HCT116 (cell line): ENCODE results near the gene PPIP5K2. TPM values are rescaled to one million over a fixed set of nuclear protein-coding genes. Genes with fewer than 3 reads are reported as not detected.
A peak's percentile ranks its signal among the peaks of the same experiment; 100 is the strongest.

Source experiments
- ATAC-seq: fragments of 200-7000 bp; cut with Tn5 transposase; 2 replicates; pipeline ENCODE4 v1.9.1; 2020; ENCODE audit warnings: mild to moderate bottlenecking, moderate library complexity
- BruUV-seq: library from RNA; stranded (reverse); fragments of 400-500 nt; replicated peaks from 2 replicates; lab custom pipeline; 2021; lab: Mats Ljungman, UMichigan
- CTCF ChIA-PET: fragments of 300-600 bp; sonication (Branson Sonifier 250); formaldehyde crosslinking; loops from one replicate; lab custom pipeline; 2021; ENCODE audit warnings: antibody characterized with exemption; lab: Charles Lee
- POLR2A ChIA-PET: fragments of 300-600, 350-600 bp; sonication (Branson Sonifier 250); formaldehyde crosslinking; loops from one replicate; lab custom pipeline; 2021; ENCODE audit warnings: antibody characterized with exemption; lab: Charles Lee
- RAD21 ChIA-PET, 2 experiments: fragments of 300-600 bp; sonication (Branson Sonifier 250); formaldehyde crosslinking; loops; one replicate each; lab custom pipeline; 2023; ENCODE audit warnings: low total read pairs in 2 of 2; ENCODE audit not compliant: uncharacterized antibody in 2 of 2, unreplicated experiment in 2 of 2, low non-redundant PET in 1 of 2; lab: Charles Lee
- DNase-seq: peaks from one replicate; pipeline ENCODE4 v3.0.0-alpha.2; 2010; ENCODE audit warnings: low read depth, low spot score
- H2AFZ ChIP-seq: fragments of 200-600 bp; shearing (Covaris generic), sonication (generic); 2 replicates; pipeline ENCODE4 v1.6.1; 2017; ENCODE audit warnings: low read depth, mixed run types, mixed read lengths, antibody characterized with exemption, low read length; ENCODE audit not compliant: poor library complexity, severe bottlenecking
- H3K27ac ChIP-seq: 2 replicates; pipeline ENCODE4 v1.5.1; 2012; ENCODE audit warnings: low read depth, low read length
- H3K27me3 ChIP-seq: fragments of 200-600 bp; sonication (generic); 2 replicates; pipeline ENCODE4 v1.6.1; 2016; ENCODE audit warnings: mixed run types, low read length, mixed read lengths; ENCODE audit not compliant: insufficient read depth
- H3K36me3 ChIP-seq, 2 experiments: fragments of 200-500 bp in 1 of 2; fragments of 200-600 bp in 1 of 2; sonication (Bioruptor generic) in 1 of 2; sonication (generic) in 1 of 2; 2 replicates each; pipeline versions ENCODE4 v1.5.1 to v1.6.1; 2014 to 2016; ENCODE audit warnings: low read length in 2 of 2, inconsistent platforms in 1 of 2, mixed read lengths in 1 of 2, mixed run types in 1 of 2; ENCODE audit not compliant: insufficient read depth in 2 of 2, control insufficient read depth in 1 of 2
- H3K4me1 ChIP-seq, 2 experiments: fragments of 200-600 bp in 1 of 2; sonication (generic) in 1 of 2; 2 replicates each; pipeline versions ENCODE4 v1.5.1 to v1.6.1; 2012 to 2017; ENCODE audit warnings: low read length in 2 of 2, inconsistent platforms in 1 of 2, mild to moderate bottlenecking in 1 of 2, mixed read lengths in 1 of 2, mixed run types in 1 of 2, moderate library complexity in 1 of 2; ENCODE audit not compliant: insufficient read depth in 2 of 2, control insufficient read depth in 1 of 2
- H3K4me2 ChIP-seq: fragments of 200-600 bp; sonication (generic); 2 replicates; pipeline ENCODE4 v1.6.1; 2017; ENCODE audit warnings: mixed run types, low read length, mixed read lengths
- H3K4me3 ChIP-seq, 2 experiments: fragments of 200-600 bp in 1 of 2; sonication (generic) in 1 of 2; replicated peaks in 1 of 2; 2 replicates each; pipeline ENCODE4 v1.5.1; 2011 to 2016; ENCODE audit warnings: low read length in 2 of 2, control low read depth in 1 of 2, low read depth in 1 of 2, mild to moderate bottlenecking in 1 of 2, mixed read lengths in 1 of 2, mixed run types in 1 of 2
- H3K79me2 ChIP-seq: fragments of 200-600 bp; sonication (generic); 2 replicates; pipeline ENCODE4 v1.6.1; 2017; ENCODE audit warnings: mild to moderate bottlenecking, mixed run types, low read length, moderate library complexity, mixed read lengths; ENCODE audit not compliant: insufficient read depth
- H3K9ac ChIP-seq: fragments of 200-600 bp; sonication (generic); 2 replicates; pipeline ENCODE4 v1.6.1; 2016; ENCODE audit warnings: low read length, mixed read lengths
- H3K9me2 ChIP-seq: fragments of 200-600 bp; sonication (generic), shearing (Covaris generic); 2 replicates; pipeline ENCODE4 v1.6.1; 2017; ENCODE audit warnings: mixed run types, mild to moderate bottlenecking, moderate library complexity; ENCODE audit not compliant: insufficient read depth
- H3K9me3 ChIP-seq, 2 experiments: fragments of 200-500 bp in 1 of 2; fragments of 200-600 bp in 1 of 2; sonication (Bioruptor generic) in 1 of 2; sonication (generic) in 1 of 2; 2 replicates each; pipeline ENCODE4 v1.6.1; 2014 to 2017; ENCODE audit warnings: low read length in 2 of 2, mixed read lengths in 2 of 2, inconsistent platforms in 1 of 2, low read depth in 1 of 2, mild to moderate bottlenecking in 1 of 2, mixed run types in 1 of 2, moderate library complexity in 1 of 2; ENCODE audit not compliant: control insufficient read depth in 1 of 2, insufficient read depth in 1 of 2
- H4K20me1 ChIP-seq: fragments of 200-600 bp; sonication (generic), shearing (Covaris generic); 2 replicates; pipeline ENCODE4 v1.6.1; 2017; ENCODE audit warnings: mixed run types, mild to moderate bottlenecking, moderate library complexity; ENCODE audit not compliant: insufficient read depth
- CBX3 ChIP-seq: IDR thresholded peaks from 2 replicates; pipeline ENCODE4 v1.6.1; 2012; ENCODE audit warnings: low read depth
- CEBPB ChIP-seq: IDR thresholded peaks from 2 replicates; pipeline ENCODE4 v1.6.1; 2012; ENCODE audit warnings: low read depth
- CTCF ChIP-seq, 3 experiments: fragments of 200-600 bp in 1 of 3; sonication (generic) in 1 of 3; IDR thresholded peaks in 2 of 3; conservative IDR thresholded peaks in 1 of 3; 2 replicates each; pipeline ENCODE4 v1.5.1; 2012 to 2017; ENCODE audit warnings: low read depth in 2 of 3, low read length in 2 of 3, antibody characterized with exemption in 1 of 3, borderline replicate concordance in 1 of 3, control low read depth in 1 of 3, mild to moderate bottlenecking in 1 of 3, mixed read lengths in 1 of 3, mixed run types in 1 of 3, moderate library complexity in 1 of 3; ENCODE audit not compliant: insufficient read depth in 1 of 3
- ELF1 ChIP-seq: IDR thresholded peaks from 2 replicates; pipeline ENCODE4 v1.6.1; 2012; ENCODE audit warnings: low read depth, borderline replicate concordance
- EZH2 ChIP-seq: fragments of 200-600 bp; sonication (generic); IDR thresholded peaks from 2 replicates; pipeline ENCODE4 v1.6.1; 2017; ENCODE audit warnings: antibody characterized with exemption, mixed run types
- FOSL1 ChIP-seq: IDR thresholded peaks from 2 replicates; pipeline ENCODE4 v1.6.1; 2012; ENCODE audit warnings: low read depth
- JUND ChIP-seq: IDR thresholded peaks from 2 replicates; pipeline ENCODE4 v1.6.1; 2012
- POLR2A ChIP-seq: IDR thresholded peaks from 2 replicates; pipeline ENCODE4 v1.7.0; 2011; ENCODE audit warnings: borderline replicate concordance; ENCODE audit not compliant: insufficient read depth, insufficient read length; ENCODE audit errors: extremely low read depth
- POLR2AphosphoS5 ChIP-seq: IDR thresholded peaks from 2 replicates; pipeline ENCODE4 v1.6.1; 2011; ENCODE audit warnings: mild to moderate bottlenecking, low read depth, low read length, moderate library complexity
- RAD21 ChIP-seq: IDR thresholded peaks from 2 replicates; pipeline ENCODE4 v1.6.1; 2012; ENCODE audit warnings: low read depth, mild to moderate bottlenecking
- SP1 ChIP-seq: IDR thresholded peaks from 2 replicates; pipeline ENCODE4 v1.6.1; 2012; ENCODE audit warnings: low read depth
- YY1 ChIP-seq: IDR thresholded peaks from 2 replicates; pipeline ENCODE4 v1.6.1; 2011; ENCODE audit warnings: low read length, low read depth, moderate library complexity, mild to moderate bottlenecking; ENCODE audit not compliant: insufficient replicate concordance; ENCODE audit errors: extremely low read depth
- ZNF274 ChIP-seq: fragments of 200-500 bp; sonication (Bioruptor generic); IDR thresholded peaks from 2 replicates; pipeline ENCODE4 v1.6.1; 2014; ENCODE audit warnings: mild to moderate bottlenecking, low read depth, low read length, inconsistent platforms
- intact Hi-C: fragments of 100-400 bp; cut with micrococcal nuclease; formaldehyde crosslinking; loops from 2 replicates; pipeline ENCODE4 v1.10.0; 2022
- total RNA-seq: library from RNA; stranded (reverse); gene quantifications from one replicate; pipeline ENCODE4 v1.2.1, GENCODE V29; 2021; ENCODE audit not compliant: unreplicated experiment
- TF ChIP-seq, protein P1 (sequence below): IDR thresholded peaks from 2 replicates; pipeline ENCODE4 v1.6.1; 2012
- TF ChIP-seq, protein P2 (sequence below): IDR thresholded peaks from 2 replicates; pipeline ENCODE4 v1.6.1; 2011; ENCODE audit warnings: mild to moderate bottlenecking, low read length, moderate library complexity; ENCODE audit not compliant: insufficient replicate concordance; ENCODE audit errors: extremely low read depth
- TF ChIP-seq, protein P3 (sequence below): IDR thresholded peaks from 2 replicates; pipeline ENCODE4 v1.6.1; 2012; ENCODE audit warnings: low read depth

PPIP5K2 gene
- total RNA-seq, 1 experiment from 2014 or later: 45.8 TPM

DNA sequence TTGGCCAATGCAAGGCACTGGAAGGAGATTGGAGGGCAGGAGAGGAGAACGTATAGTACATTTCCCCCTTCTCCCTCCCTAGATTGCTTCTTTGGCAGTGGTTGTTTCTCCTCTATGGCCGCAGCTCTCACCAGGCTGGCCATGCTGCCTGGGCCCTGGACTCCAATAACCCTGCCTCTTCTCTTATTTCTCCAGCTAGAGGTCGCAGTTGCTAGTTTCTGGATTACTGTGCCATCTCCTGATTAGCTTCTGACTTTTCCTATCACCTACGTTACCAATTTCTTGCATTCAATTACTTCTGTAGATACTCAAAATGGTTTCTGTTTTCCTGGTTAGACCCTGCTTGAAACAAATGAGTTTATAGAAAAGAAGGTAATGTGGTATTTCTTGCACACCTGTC is 136.1 kb downstream of the PPIP5K2 start:
- Histone ChIP-seq H3K9ac (no peak overlapping the region), H3K36me3 (no peaks in the 10 kb centered on the region), H4K20me1 (no peaks in the 10 kb centered on the region), H3K9me2 (no peaks in the 10 kb centered on the region), H2AFZ (no peak overlapping the region), H3K79me2 (peaks cover 20% of the 10 kb centered on the region), H3K4me1 (peaks cover 3 to 16% of the 10 kb centered on the region in 2 experiments), H3K27ac (no peak overlapping the region), H3K27me3 (no peaks in the 10 kb centered on the region), H3K4me3 (no peak overlapping the region), H3K9me3 (no peaks in the 10 kb centered on the region), H3K4me2 (no peak overlapping the region)
- ChIA-PET RAD21 (no interaction called here), POLR2A (no interaction called here), CTCF (interaction anchor here (3.8 kb wide), 1 partner anchor 31 kb away, joined by 18 read pairs; no protein-coding TSS in a partner anchor)
- intact Hi-C loops: no loop called here
- no TSS peak for BruUV-seq
- no peak for TF ChIP-seq ELF1
- no peak for TF ChIP-seq POLR2A
- no peak for TF ChIP-seq SP1
- TF ChIP-seq EZH2: no peak
- TF ChIP-seq, protein P1, sequence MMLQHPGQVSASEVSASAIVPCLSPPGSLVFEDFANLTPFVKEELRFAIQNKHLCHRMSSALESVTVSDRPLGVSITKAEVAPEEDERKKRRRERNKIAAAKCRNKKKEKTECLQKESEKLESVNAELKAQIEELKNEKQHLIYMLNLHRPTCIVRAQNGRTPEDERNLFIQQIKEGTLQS: no peak
- peak; percentile 38 for TF ChIP-seq RAD21
- peak in 2 of 3 experiments; percentile 31 to 44; a peak in 3 of 6 replicates for TF ChIP-seq CTCF (IDR thresholded peaks at IDR 0.05 in 2 of 3, conservative IDR thresholded peaks at IDR 0.05 in 1 of 3; ENCODE audit: borderline replicate concordance in 1 of 3, insufficient read depth in 1 of 3, low read depth in 2 of 3, low read length in 2 of 3)
- no peak for TF ChIP-seq ZNF274
- no peak for TF ChIP-seq POLR2AphosphoS5
- TF ChIP-seq YY1: no peak
- no peak for TF ChIP-seq JUND
- no peak for TF ChIP-seq CBX3
- TF ChIP-seq, protein P2, sequence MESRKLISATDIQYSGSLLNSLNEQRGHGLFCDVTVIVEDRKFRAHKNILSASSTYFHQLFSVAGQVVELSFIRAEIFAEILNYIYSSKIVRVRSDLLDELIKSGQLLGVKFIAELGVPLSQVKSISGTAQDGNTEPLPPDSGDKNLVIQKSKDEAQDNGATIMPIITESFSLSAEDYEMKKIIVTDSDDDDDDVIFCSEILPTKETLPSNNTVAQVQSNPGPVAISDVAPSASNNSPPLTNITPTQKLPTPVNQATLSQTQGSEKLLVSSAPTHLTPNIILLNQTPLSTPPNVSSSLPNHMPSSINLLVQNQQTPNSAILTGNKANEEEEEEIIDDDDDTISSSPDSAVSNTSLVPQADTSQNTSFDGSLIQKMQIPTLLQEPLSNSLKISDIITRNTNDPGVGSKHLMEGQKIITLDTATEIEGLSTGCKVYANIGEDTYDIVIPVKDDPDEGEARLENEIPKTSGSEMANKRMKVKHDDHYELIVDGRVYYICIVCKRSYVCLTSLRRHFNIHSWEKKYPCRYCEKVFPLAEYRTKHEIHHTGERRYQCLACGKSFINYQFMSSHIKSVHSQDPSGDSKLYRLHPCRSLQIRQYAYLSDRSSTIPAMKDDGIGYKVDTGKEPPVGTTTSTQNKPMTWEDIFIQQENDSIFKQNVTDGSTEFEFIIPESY: no peak
- TF ChIP-seq, protein P3, sequence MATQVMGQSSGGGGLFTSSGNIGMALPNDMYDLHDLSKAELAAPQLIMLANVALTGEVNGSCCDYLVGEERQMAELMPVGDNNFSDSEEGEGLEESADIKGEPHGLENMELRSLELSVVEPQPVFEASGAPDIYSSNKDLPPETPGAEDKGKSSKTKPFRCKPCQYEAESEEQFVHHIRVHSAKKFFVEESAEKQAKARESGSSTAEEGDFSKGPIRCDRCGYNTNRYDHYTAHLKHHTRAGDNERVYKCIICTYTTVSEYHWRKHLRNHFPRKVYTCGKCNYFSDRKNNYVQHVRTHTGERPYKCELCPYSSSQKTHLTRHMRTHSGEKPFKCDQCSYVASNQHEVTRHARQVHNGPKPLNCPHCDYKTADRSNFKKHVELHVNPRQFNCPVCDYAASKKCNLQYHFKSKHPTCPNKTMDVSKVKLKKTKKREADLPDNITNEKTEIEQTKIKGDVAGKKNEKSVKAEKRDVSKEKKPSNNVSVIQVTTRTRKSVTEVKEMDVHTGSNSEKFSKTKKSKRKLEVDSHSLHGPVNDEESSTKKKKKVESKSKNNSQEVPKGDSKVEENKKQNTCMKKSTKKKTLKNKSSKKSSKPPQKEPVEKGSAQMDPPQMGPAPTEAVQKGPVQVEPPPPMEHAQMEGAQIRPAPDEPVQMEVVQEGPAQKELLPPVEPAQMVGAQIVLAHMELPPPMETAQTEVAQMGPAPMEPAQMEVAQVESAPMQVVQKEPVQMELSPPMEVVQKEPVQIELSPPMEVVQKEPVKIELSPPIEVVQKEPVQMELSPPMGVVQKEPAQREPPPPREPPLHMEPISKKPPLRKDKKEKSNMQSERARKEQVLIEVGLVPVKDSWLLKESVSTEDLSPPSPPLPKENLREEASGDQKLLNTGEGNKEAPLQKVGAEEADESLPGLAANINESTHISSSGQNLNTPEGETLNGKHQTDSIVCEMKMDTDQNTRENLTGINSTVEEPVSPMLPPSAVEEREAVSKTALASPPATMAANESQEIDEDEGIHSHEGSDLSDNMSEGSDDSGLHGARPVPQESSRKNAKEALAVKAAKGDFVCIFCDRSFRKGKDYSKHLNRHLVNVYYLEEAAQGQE: no peak
- no peak for TF ChIP-seq CEBPB
- no peak for TF ChIP-seq FOSL1
- DNase-seq: no peak
- ATAC-seq: no peak
